NCI-H1092 treated with DMSO at 0.1 percent for 48 hours (cell line): Measurements from ENCODE around the gene WDR38.

Source experiments
- DNase-seq: peaks from one replicate; lab custom pipeline; 2025; lab: John Stamatoyannopoulos, UW

The WDR38 gene

DNA sequence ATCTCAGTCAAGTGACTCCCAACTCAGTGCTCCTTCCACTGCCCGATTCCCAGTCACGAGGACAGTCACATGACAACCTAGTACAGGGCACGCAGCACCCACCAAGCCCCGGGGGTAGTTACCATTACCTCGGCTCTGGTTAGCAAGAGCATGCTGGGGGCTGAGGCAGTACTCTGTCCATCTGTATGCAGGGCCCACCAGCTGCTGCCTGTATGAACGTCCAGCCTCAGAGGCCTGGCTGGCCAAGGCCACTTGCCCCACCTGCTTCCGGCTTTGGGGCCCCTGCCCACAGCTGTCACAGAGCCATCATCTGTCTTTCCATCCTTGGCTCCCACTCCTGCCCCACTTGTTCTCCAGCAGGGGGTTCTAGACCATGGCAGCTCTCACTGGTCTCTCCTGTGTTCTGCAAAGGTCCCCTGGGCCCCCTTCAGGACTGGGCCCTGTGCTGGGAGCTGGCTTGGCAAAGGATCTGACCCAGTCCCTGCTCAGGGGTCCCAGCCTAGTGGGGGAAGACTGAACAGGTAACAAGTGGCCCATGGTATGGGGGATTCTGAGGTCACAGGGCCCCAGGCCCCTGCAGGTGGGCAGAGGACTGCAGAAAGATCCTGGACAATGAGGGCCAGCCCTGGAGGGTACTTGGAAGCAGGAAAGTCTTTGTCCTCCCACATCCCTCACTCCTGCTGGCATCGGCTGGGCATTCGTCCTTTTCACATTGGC lies 5.2 kb downstream of the WDR38 start:
- DNase-seq = no peak

GRCh38 chr9:124859803-124860581 lies 6.7 kb downstream of the WDR38 start:
- no peak for DNase-seq

- no peak for DNase-seq
These were observed 7.5 kb downstream of the WDR38 start for GRCh38 chr9:124860582-124861341.

DNA sequence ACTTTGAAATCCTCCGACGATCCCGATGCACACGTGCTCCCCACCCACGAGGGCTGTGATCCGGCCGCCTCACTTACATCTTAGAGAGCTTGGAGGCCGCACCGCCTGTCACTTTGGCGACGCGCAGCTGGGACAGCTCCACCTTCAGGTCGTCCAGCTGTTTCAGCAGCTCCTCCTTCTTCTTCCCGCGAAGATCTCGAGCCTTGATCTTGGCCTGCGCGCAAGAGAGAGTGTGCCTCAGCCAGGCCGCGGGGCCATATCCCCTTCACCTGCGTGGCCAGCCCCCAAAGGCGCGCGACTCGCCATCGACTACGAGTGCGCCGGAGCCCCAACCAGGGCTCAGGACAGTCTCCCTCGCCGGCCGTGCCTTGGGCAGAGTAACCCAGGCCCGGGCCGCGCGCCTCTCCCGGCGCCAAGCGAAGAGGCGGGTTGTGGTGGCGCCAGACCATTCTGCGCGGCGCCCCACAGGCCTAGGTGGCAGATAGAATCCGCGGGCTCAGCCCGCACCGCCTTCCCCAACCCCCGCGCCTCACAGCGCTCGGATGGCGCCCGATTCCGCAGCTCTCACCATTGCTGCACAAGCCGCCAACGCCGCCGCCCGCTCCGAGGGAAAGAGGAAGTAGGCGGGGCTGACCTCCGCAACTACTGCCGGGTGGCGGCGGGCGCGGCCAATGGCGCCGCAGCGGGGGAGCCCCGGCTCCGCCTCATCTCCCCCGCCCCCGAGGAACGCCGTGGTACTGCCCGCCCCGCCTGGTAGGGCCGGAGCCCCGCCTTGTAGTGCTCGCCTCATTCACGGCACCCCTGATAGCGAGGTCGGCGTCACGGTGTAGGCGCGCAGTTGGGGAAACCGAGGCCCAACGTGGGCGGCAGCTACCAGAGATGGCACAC lies 8.3 kb downstream of the WDR38 start, which contains the start of the genes ARPC5L and RPL35:
Gene ARPC5L, plus strand, starts transcription at position 789 of the 888 bp plus-strand sequence. CDS start 7,161 bp downstream, outside the sequence.
Gene RPL35, minus strand, starts transcription at position 616 of the 888 bp plus-strand sequence. Its CDS starts 45 bp downstream, at position 571.
- peak; percentile 93 for DNase-seq

DNA sequence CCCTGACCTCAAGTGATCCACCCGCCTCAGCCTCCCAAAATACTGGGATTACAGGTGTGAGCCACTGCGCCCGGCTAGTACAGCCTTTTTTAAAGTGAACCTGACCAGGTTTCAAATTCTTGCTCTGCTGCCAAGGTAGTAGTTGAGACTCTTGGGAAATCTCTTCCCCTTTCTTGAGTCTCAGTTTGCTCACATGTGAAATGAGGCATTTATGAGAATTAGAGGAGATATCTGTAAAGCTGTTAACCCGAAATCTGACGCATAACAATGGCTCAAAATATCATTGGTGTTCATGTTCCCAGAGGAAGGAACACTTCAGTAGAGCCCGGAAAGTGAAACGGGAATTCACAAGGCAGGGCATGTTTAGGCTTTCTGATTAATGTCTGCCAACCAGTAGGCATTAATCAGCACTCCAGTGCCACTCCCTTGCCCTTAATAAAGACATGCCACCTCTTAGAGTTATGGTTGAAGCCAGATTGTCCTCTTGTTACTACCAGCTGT lies 10.2 kb downstream of the WDR38 start:
- DNase-seq = no peak

- peak; percentile 77 for DNase-seq
These were observed 15.5 kb downstream of the WDR38 start for GRCh38 chr9:124868511-124869465.

DNA sequence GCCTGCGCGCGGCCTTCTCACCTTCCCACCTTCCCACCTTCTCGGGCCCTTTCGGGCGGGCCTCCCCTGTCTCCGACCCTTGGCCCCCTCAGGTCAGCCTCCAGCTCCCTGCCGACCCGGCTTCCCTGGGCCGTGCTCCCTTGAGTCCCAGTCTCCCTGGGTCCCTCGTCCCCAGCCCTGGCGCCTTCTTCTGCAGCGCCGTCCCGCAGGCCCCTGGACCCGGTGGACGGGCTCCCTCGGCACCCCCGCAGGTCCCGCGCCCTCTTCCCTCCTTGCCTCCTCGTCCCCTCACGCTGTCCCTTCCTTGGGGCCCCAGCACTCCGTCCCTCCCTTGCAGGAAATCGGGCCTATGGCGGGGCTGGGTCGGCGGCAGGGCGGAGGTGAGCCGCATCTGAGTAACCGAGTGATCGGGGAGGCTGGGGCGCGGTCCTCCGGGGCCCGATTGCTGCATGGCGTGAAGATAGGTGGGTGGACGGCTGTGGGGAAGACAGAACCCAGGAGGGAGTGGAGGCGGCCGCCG lies 16.3 kb downstream of the WDR38 start:
- DNase-seq = no peak

DNA sequence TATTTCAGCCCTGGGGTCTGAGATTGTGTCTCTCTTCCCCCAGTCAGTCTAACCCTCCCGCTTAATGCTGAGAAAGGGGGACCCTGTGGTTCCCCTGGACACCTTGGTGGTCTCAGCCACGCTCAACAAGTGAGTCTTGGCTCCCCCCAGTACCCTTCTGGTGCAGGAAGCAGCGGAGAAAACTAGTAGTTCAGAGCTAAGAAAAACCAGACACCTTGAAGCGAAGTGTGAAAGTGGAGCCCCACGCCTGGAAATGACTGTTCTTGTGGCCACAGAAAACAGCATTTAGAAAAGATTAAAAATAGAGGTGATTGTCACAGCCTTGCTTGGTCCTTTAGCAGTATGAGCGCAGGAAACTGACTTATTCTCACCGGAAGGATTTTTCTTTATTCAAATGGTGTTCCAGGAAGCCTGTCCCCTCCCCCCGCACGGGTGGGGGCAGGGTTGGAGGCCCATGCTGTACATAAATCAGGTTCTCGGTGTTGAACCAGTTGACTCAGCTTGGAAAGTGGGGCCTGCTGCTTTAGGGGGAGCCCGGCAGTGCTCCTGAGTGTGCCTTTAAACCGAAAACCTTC lies 16.8 kb downstream of the WDR38 start:
- DNase-seq = no peak

DNA sequence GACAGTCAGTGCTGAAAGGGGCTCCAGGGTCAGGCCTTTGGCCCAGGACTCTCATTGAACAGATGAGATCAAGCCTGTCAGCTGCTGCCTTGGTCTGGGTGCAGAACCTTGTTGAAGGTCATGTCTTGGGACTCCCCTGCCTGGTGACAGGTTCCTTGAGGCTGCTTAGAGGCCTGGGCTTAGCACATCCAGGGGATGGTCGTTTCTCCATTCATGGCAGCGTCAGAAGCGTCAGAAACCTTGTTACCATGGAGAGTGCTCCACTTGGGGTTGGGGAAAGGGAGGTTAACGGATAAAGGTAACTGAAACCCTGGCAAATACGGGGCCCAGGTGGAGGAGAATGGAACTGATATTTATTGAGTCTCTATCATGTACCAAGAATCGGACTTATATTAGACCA lies 17.5 kb downstream of the WDR38 start:
- DNase-seq = no peak

DNA sequence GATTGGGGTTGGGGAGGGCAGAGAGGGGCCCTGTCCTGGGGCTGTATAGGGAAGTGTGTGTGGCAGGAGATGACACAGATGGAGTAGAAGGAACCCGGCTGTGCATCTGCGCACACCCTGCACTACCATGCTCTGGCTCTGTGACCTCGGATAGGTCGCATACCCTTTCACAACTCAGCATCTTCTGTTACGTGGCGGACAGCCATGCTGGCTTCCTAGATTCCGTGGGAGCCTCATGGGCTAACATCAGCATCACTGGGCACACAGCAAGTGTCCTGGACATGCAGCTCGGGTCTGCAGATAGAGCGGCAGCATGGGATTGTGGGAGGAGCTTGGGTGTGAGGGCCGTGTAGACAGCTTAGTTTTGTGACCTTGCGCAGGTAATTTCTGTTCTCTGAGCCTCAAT lies 17.9 kb downstream of the WDR38 start:
- DNase-seq = no peak

GRCh38 chr9:124873664-124874063 lies 20.4 kb downstream of the WDR38 start:
- DNase-seq = no peak

DNA sequence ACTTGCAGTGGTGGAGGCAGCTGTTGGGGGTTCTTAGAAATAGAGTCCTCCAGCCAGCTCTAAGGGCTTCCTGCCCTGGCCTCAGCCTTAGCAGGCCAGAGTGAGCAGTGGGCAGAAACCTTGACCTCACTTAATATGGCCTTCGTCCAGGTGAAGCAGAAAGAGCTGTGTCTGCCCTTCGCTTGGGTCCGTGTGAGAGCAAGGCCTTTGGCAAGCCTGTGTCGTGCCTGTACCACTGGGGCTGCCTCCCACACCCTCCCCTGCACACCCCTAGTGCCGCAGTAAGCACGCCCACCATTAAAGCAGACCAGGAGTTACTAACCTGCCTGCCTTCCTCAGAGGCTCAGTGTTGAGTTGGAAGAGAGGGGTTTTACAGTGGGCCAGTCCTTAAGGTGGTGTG lies 22.2 kb downstream of the WDR38 start:
- no peak for DNase-seq

DNA sequence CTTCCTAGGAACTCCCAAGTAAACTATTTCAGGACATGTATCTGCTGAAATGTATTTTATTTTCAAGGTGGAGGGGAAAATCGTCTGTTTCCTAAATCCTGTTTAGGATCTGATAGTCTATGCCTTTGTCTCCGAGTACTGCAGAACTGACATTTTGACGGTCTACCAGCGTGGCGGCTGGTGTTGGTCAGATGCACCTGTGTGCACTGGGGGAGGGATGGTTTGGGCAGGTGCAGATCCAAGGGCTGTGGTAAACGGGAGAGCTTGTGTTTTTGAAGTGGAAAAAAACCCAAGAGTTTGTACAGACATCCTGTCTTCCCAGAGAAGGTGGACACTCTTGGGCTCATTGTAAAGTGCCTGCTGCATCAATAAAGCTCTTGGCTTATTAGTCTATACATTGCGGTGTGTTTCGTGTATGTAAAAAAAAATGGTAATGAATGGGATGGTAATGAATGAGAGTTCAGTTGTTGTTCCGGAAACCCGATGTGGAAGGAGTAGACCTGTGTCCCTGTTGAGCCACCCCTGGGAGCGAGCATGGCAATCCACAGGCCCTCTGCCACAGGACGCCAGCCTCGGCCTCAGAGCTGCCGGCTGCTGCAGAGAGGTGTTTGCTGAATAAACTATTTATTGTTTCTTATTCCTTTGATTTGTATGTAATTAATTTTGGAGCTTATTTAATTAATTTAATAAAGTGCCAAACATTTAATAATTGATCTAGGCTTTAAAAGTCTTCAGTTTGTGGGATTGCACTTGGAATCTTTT lies 23.9 kb downstream of the WDR38 start:
- no peak for DNase-seq

DNA sequence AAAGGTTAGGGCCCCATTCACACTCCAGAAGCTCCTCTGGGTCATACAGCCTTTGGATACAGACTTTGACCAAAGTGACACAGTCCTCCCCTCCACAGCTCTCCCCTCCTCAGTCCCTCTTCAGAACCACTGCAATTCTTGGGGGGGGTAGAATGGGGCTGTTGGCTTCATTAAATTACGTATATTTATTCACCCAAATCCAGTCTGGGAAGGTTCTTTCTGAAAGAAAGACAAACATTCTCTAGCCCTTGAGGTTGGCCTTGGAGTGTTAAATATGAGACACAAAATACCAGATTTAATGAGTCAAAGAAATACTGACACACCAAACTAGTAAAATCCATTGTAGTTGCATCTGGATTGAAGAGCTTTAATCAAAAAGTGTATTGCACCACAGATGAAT lies 24.8 kb downstream of the WDR38 start:
- no peak for DNase-seq

DNA sequence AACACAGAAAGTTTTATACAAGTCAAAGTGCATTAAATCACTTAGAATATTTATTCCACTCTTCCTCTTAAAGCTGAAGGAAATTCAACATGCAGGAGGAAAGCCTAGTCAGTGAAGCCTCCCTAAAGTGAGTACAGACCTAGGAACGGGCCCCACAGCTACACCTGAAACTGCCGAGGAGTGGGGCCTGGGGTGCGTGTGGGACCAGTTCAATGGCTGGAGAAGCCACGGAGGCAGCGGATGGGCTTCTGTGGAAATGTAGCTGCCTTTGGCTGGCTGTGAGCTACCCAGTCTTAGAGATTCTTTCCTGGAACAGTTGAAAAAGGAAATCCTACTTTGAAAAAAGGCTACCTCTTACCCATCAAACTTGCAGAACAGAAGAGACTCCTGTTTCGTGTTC lies 25.3 kb downstream of the WDR38 start:
- DNase-seq = no peak

GRCh38 chr9:124879226-124879625 lies 26.0 kb downstream of the WDR38 start:
- DNase-seq = no peak

GRCh38 chr9:124880501-124880900 lies 27.2 kb downstream of the WDR38 start:
- DNase-seq = no peak

- no peak for DNase-seq
These were observed 28.0 kb downstream of the WDR38 start for GRCh38 chr9:124881138-124881743.
